Measurements from ENCODE around the gene PDE9A.

- TF ChIP-seq CTCF (IDR thresholded peaks at IDR 0.05) (no peak), POLR2A (IDR thresholded peaks at IDR 0.05) (no peak)
These were observed 45.8 kb downstream of the PDE9A start for GRCh38 chr21:42699196-42699595.
